HCT116 (cell line): ENCODE data around the gene ADK.

ENCODE experiments used
- POLR2AphosphoS5 ChIP-seq: IDR thresholded peaks from 2 replicates; pipeline ENCODE4 v1.6.1; 2011; ENCODE audit warnings: mild to moderate bottlenecking, low read depth, low read length, moderate library complexity
- TF ChIP-seq, protein P1 (sequence below), 3 experiments: fragments of 200-600 bp in 1 of 3; sonication (generic) in 1 of 3; IDR thresholded peaks in 2 of 3; conservative IDR thresholded peaks in 1 of 3; 2 replicates each; pipeline ENCODE4 v1.5.1; 2012 to 2017; ENCODE audit warnings: low read depth in 2 of 3, low read length in 2 of 3, antibody characterized with exemption in 1 of 3, borderline replicate concordance in 1 of 3, control low read depth in 1 of 3, mild to moderate bottlenecking in 1 of 3, mixed read lengths in 1 of 3, mixed run types in 1 of 3, moderate library complexity in 1 of 3; ENCODE audit not compliant: insufficient read depth in 1 of 3

- TF ChIP-seq, protein P1, sequence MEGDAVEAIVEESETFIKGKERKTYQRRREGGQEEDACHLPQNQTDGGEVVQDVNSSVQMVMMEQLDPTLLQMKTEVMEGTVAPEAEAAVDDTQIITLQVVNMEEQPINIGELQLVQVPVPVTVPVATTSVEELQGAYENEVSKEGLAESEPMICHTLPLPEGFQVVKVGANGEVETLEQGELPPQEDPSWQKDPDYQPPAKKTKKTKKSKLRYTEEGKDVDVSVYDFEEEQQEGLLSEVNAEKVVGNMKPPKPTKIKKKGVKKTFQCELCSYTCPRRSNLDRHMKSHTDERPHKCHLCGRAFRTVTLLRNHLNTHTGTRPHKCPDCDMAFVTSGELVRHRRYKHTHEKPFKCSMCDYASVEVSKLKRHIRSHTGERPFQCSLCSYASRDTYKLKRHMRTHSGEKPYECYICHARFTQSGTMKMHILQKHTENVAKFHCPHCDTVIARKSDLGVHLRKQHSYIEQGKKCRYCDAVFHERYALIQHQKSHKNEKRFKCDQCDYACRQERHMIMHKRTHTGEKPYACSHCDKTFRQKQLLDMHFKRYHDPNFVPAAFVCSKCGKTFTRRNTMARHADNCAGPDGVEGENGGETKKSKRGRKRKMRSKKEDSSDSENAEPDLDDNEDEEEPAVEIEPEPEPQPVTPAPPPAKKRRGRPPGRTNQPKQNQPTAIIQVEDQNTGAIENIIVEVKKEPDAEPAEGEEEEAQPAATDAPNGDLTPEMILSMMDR (IDR thresholded peaks at IDR 0.05 in 2 of 3, conservative IDR thresholded peaks at IDR 0.05 in 1 of 3; ENCODE audit: borderline replicate concordance in 1 of 3, insufficient read depth in 1 of 3, low read depth in 2 of 3, low read length in 2 of 3) = no peak
- TF ChIP-seq POLR2AphosphoS5 = no peak
These were observed 594.4 kb downstream of the ADK start for GRCh38 chr10:74745449-74745848.
